ENCODE data around the gene RNF181. TPM values are rescaled to one million over a fixed set of nuclear protein-coding genes. Genes with fewer than 3 reads are reported as not detected.
A peak's percentile ranks its signal among the peaks of the same experiment; 100 is the strongest.
"Not testable (repeated sequence)": the region's sequence is repeated elsewhere in the genome, so short reads cannot be mapped to it uniquely, and the experiment has no call there.

RNF181 gene, protein sequence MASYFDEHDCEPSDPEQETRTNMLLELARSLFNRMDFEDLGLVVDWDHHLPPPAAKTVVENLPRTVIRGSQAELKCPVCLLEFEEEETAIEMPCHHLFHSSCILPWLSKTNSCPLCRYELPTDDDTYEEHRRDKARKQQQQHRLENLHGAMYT
- 100 to 1,000 TPM; 177 to 184 (median 177) TPM for polyA plus RNA-seq

GRCh38 chr2:85595301-85596025 lies at the start of gene RNF181:
Gene RNF181 (plus strand): TSS chr2:85595745. CDS start chr2:85595764, 19 bp downstream.
- H3K27ac ChIP-seq (ENCODE audit: low read depth, low read length) = peak within 1 kb of the TSS; percentile 60
- WGBS, 3 donors = 0 to 1% (median 1%) methylated on average over 47 of the region's 47 CpGs

GRCh38 chr2:85545780-85546240 lies 49.7 kb upstream of the RNF181 start:
- H3K27ac ChIP-seq (ENCODE audit: low read depth, low read length) = no peak overlapping the region
- WGBS, 3 donors = 80 to 90% (median 87%) methylated on average over 5 of the region's 5 CpGs

DNA sequence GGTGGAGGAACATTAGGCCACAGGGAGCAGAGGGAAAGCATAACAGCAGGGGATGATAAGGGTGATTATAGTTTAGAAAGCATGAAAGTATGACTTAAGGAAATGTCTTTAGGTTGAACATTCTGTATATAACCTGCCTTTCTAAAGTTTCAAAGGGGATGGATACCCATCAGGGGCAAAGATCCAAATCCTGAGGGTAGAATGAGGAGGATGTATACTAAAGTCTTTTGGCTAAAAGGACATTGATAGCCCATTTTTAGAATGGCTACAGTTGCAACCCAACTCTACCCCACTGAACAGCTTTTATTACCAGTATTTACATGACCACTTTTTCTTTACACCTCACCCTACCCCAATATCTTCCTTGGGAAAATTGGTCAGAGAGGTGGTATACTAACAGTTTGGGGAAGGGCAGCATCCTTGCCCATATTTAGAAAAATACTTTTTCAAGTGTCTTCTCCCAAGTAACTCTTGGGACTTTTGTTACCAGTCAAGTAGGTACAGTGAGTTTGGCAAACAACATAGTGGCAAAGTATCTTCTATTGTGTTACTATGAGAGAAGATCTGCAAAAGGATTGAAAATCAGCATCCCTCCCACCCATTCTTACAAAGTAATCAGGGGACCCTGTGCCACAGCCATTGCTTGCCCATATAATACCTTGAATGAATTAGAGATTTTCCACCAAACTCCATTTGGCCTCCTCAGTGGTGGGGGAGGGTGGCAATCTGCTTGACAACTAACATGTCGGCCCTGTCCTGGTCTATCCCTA lies 48.3 kb upstream of the RNF181 start:
- WGBS, 3 donors = 48 to 88% (median 85%) methylated on average over 1 of the region's 1 CpG
- H3K27ac ChIP-seq (ENCODE audit: low read depth, low read length) = no peak overlapping the region

GRCh38 chr2:85547859-85548607 lies 47.5 kb upstream of the RNF181 start:
- H3K27ac ChIP-seq (ENCODE audit: low read depth, low read length) = peak overlapping the region; percentile 63
- 50 to 79% (median 76%) methylated on average over 6 of the region's 6 CpGs for WGBS, 3 donors

GRCh38 chr2:85548608-85548900 lies 47.0 kb upstream of the RNF181 start:
- peak overlapping the region; percentile 63 for H3K27ac ChIP-seq (ENCODE audit: low read depth, low read length)
- WGBS, 3 donors = 53 to 59% (median 55%) methylated on average over 2 of the region's 2 CpGs

DNA sequence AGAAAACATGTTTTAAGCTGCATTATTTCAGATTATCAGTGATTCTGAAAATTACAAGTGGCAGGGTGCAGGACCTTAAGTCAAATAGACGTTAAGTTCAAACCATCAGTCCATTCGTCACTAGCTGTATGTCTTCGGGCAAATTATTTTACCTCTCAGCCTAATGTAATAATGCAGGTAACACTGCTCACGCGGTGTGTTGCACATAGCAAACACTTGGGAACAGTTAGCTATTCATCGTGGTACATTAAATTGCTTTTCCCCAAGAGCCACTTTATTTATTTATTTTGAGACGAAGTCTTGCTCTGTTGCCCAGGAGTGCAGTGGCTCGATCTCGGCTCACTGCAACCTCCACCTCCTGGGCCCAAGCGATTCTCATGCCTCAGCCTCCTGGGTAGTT lies 46.5 kb upstream of the RNF181 start:
- no peak overlapping the region for H3K27ac ChIP-seq (ENCODE audit: low read depth, low read length)
- 88 to 93% (median 92%) methylated on average over 10 of the region's 10 CpGs for WGBS, 3 donors

DNA sequence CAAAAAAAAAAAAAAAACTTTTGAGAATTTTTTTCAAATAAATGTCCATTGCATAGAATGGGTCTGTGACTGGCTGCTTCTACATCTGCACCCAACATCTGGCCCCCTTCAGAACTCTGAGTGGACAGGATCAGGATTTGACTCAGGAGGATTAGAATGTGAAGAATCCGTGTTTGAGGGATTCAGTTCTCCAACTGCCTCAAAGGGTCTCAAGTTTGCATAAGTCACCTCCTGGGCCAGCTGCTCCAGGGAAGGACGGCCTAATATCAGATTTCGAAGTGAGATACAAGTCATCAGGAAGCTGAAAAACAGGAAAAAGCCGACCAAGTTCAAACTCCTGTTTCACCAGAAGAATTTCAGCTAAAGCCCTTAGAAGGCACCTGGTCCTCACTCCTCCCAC lies 45.7 kb upstream of the RNF181 start:
- H3K27ac ChIP-seq (ENCODE audit: low read depth, low read length) = no peak overlapping the region
- 45 to 51% (median 48%) methylated on average over 4 of the region's 4 CpGs for WGBS, 3 donors

- no peak overlapping the region for H3K27ac ChIP-seq (ENCODE audit: low read depth, low read length)
- WGBS, 3 donors = 52 to 90% (median 70%) methylated on average over 10 of the region's 10 CpGs
Observed at GRCh38 chr2:85550486-85550885, 45.1 kb upstream of the RNF181 start.

GRCh38 chr2:85551698-85552678 lies 43.6 kb upstream of the RNF181 start:
- WGBS, 3 donors = 59 to 71% (median 69%) methylated on average over 9 of the region's 9 CpGs
- no peak overlapping the region for H3K27ac ChIP-seq (ENCODE audit: low read depth, low read length)

DNA sequence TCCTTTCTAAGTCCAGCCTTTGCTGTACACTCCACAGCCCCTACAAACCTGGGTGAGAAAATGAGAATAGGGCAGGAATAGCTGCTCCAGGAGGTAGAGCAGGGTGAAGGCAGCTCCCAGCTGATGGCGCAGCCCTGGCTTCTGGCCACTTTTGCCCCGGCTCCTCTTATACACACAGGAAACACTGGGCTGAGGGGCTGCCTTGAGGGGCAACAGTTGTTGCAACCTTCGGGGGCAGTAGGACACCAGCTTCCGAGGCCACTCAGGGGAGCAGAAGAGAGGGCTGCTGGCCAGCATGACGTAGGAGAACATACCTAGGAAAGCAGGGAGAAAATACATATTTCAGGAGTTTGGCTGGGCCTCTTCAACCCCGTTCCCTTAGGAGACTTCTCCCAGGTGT lies 42.4 kb upstream of the RNF181 start:
- WGBS, 3 donors = 80 to 83% (median 82%) methylated on average over 6 of the region's 6 CpGs
- H3K27ac ChIP-seq (ENCODE audit: low read depth, low read length) = no peak overlapping the region

DNA sequence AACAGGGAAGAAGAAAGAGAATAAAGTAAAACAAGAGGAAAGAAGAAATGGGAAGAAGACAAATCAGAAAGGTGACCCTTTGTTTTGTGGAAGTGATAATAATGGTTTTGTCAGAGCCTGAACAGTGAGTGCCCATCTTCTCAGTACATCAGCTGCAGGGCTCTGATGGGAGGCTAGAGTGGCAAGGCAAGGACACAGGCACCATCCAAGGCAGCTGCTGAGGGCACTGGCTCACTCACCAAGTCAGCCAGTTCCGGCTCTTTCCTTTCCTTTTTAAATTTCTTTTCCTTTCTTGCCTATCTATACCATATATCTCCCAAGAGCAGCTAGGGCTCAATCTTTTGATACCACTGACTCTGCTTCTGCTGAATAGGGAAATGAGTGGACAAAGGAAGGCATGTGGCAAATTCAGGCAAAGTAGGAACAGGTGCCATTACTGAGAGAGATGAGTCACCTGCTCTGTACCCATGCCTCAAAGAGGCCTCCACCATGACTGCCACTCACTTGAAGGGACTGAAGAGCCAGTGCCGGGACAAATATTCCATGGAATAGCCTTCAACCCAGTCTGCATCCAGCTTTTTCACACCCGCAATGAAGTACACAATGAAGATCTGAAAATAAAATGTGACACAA lies 40.4 kb upstream of the RNF181 start:
- WGBS, 3 donors = 91 to 98% (median 92%) methylated on average over 3 of the region's 3 CpGs
- no peak overlapping the region for H3K27ac ChIP-seq (ENCODE audit: low read depth, low read length)

GRCh38 chr2:85557130-85557529 lies 38.4 kb upstream of the RNF181 start:
- 92 to 94% (median 93%) methylated on average over 5 of the region's 5 CpGs for WGBS, 3 donors
- no peak overlapping the region for H3K27ac ChIP-seq (ENCODE audit: low read depth, low read length)

- WGBS, 3 donors = 94 to 100% (median 100%) methylated on average over 1 of the region's 1 CpG
Observed at GRCh38 chr2:85558160-85558559, 37.4 kb upstream of the RNF181 start.

GRCh38 chr2:85560403-85560726 lies 35.2 kb upstream of the RNF181 start:
- WGBS, 3 donors = 61 to 82% (median 81%) methylated on average over 12 of the region's 12 CpGs
- not testable (repeated sequence) for H3K27ac ChIP-seq (ENCODE audit: low read depth, low read length)

More at GRCh38 chr2:85558160-85558559, 37.4 kb upstream of the RNF181 start:
- H3K27ac ChIP-seq (ENCODE audit: low read depth, low read length) = no peak overlapping the region

DNA sequence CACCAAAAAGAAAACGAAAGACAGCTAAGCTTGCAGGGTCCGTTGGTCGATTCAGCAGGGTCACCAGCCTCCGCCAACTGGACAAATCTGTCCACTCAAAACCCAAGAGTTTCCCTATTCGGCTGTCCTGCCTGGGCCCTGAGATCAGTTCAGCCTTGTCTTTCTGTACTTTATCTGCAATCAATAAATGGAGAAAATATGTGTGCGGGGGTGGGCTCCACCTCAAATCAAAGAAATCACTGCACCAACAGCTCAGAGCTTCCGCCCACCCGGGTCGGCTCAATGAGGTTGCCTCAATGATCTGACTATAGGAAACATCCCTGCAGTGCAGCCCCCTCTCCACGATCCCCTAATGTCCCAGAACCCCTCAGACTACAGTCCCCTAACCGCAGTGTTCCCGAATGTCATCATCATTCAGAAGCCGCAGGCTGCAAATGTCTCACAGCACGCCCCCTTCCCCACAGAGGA lies 34.7 kb upstream of the RNF181 start:
- 2 to 6% (median 5%) methylated on average over 14 of the region's 14 CpGs for WGBS, 3 donors

GRCh38 chr2:85561280-85562212 lies 34.0 kb upstream of the RNF181 start, which contains the start of gene GGCX:
Gene GGCX (minus strand): TSS chr2:85561493. CDS start chr2:85561428, 65 bp downstream.
- WGBS, 3 donors = 3% methylated on average over 63 to 64 of the region's 64 CpGs

More for the DNA sequence above, 34.7 kb upstream of the RNF181 start:
- H3K27ac ChIP-seq (ENCODE audit: low read depth, low read length) = no peak overlapping the region

More at GRCh38 chr2:85561280-85562212, 34.0 kb upstream of the RNF181 start, which contains the start of gene GGCX:
- H3K27ac ChIP-seq (ENCODE audit: low read depth, low read length) = no peak within 1 kb of the TSS
